HG03045 (cell line): ENCODE measurements around the gene YRDC.

Experiments used
- ATAC-seq: cut with Tn5 transposase; IDR thresholded peaks from one replicate; pipeline ENCODE4 v1.9.1; 2021; ENCODE audit warnings: mild to moderate bottlenecking, moderate library complexity; ENCODE audit not compliant: unreplicated experiment

Gene YRDC

DNA sequence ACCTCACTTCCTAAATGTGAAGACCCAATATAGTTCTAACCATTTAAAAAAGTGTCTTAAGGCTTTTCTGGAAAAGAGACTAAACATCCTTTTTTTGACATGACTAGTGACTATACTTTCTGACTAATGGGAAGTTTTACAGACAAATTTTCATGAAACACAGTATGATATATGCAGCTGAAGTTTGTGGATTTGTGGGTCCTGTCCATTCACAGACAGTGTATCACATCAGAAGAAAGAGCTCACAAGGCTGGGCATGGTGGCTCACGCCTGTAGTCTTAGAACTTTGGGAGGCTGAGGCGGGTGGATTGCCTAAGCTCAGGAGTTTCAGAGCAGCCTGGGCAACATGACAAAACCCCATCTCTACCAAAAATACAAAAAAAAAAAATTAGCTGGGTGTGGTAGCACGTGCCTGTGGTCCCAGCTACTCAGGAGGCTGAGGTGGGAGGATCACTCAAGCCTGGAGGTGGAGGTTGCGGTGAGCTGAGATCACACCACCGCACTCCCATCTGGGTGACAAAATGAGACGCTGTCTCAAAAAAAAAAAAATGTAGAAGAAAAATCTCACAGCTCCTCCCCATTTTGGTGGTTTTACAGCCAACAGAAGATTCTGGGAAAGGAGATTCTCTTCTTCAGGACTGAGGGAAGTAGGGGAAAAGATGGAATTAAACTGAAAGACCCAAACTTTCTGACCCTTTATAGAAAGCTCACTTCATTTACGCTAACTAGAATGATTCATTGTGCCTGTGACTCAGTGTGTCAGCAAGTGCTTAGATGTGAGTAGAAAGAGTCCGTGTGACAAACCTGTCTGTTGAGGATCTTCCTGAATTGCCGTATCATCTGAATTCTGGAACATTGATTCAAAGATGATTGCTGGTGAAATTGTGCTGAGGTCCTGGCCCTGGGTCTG is 15.2 kb upstream of the YRDC start:
- no peak for ATAC-seq

DNA sequence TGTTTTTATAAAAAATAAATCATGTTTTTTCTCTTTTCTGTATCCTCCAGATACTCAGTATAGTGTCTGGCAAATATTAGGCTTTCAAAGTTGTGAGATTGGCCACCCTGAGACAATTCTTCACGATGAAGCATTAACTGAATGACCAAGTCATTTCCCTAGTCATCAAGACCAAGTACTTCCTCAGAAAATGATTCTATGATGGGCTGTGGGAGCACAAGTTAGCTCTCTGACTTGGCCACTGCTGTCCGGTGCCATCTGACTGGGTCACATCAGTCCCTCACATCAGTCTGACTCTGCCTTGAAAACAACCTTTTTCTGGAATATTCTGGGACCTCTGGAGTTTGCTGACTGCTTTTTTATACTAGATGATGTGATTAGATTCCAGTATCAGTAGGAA is 13.5 kb upstream of the YRDC start:
- no peak for ATAC-seq

DNA sequence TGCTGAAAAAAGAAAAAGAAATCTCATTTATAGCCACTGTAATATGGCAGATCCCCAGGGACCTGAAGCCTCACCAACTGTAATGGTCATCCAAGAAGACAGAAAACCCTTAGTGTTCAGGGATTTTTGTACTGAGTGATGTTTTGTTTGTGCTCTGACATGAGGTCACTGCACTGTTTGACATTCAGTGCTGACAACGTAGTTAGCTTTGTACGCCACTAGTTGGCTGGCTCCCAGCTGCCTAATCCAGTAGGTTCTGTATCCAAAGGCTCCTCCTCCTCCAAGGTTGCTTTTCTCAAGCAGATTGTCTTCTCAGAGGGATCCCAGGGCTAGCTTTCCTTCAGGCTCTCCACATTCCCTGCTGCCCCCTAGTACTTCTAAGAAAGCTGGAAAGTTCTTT is 9.5 kb upstream of the YRDC start:
- ATAC-seq = no peak

DNA sequence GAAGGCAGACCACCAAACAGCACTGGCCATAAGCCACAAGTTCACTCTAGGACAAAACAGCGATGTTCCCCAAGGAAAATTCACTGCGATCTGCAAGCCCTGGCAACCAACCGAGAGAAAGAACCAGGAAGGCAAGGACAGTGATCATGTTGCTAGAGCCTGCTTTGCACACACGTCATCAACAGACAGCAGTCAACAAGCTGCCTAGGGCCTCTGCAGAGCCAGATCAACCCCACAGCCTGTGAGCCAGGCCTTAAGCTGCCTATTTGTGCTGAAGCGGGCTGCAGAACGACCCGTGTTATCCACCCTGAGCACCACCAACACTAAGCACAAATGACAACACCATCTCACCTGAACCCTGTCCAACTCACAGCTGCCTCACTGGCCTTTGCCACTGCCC is 6.2 kb upstream of the YRDC start:
- ATAC-seq = no peak

DNA sequence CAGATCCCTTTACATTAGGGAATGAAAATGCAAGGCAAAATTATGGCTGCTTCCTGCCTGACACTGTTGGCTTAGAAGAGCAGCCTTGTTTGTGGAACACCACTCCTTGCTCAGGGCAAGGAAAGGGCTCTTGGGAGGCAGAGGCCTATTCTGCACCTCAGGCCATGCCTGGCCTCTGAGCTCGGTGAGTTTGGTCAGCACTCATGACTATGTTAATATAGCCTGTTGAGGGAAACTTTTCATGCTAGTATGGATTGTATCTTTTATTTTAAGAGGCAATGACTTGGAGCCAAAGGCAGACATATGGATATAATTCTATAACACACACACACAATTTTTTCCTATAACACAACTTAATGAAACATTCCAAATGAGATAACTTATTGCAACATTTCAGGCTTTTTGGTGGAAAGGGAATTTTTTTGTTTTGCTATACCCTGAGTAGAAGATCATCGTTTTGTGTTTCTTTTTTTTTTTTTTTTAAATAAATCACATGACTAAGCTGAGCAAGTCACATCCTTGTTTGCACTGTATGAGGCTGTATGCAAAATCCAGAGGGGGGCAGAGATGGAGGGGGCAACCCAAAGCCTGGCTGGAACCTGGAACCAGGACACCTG is 5.6 kb upstream of the YRDC start:
- ATAC-seq = no peak

DNA sequence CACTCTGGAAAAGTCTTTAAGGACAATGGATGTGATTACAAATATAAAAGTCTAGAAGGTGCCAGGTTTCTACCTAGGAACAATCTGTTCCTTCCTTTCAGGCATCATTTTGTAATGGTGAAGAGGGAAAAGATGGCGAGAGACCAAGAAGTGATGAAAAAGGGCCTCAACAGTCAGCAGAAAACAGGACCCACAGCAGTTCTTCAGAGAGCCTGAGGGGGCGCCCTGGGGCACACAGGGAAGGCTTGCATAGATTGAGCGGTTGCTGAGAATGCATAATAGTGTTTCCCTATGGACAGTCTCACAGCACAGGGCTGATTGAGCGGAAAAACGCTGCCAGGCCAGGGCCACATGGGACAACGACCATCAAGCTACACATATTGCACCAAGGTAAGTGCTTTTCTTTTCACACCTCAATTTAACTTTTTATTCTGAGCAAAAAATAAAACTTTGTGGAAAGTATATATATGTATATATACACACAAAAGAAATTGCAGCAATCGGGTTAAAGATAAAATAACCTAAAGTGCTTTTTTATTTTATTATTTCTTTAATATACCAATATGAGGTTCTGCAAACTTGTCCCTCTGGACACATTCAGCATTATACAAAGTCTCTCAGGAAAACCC is 3.1 kb upstream of the YRDC start:
- no peak for ATAC-seq

DNA sequence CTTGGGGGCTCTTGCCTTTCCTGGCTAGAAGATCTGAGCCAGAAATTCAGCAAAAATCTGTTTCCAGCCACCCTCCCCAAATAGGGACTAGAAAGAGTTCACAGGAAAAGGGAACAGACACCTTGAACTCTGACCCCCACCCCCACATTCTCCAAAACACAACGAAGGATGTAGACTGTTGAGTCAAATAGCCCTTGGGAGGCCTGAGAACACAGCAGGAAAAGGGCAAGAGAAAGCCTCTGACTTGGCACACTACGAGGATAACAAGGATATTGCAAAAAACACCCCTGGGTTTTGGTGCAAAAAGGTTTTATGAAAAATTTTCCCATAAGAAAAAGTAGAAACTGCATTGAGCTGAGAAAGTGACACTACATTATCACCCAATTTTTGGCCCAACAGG is 1.9 kb upstream of the YRDC start:
- no peak for ATAC-seq

DNA sequence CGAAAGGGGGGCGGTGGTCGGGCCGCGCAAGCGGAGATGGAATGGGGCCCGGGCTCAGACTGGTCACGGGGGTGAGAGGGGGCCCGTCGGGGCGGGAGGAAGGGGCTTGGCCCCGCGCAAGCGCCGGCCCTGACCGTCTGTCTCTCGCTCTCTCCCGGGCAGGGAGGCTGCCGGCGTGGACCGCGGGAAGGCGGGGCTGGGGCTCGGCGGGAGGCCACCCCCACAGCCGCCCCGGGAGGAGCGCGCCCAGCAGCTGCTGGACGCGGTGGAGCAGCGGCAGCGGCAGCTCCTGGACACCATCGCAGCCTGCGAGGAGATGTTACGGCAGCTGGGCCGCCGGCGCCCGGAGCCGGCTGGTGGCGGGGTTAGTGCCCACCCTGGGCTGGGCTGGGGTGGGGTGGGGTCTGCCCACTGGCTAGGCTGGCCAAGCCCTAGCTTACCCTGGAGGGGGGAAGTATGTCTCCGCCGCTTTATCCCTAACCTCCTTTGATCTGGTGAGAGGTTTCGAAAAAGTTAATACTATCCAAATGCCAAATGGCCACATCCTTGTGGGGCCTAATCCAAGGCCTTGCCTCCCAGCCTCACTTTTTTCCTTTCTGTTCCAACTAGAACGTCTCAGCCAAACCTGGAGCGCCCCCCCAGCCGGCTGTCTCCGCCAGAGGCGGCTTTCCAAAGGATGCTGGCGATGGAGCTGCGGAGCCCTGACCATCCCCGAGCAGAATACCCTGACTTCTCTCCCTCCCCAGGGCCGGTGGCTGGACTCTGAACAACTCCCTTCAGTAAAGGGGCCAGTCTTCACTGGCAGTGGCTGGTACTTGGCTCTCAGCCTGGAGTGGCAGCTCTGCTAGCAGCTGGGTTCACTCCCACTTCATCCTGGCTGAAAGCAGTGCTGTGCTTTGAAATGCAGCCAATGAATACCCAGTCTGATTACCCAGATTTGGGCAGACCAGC is 636 bp upstream of the YRDC start:
- ATAC-seq = peak; percentile 46

DNA sequence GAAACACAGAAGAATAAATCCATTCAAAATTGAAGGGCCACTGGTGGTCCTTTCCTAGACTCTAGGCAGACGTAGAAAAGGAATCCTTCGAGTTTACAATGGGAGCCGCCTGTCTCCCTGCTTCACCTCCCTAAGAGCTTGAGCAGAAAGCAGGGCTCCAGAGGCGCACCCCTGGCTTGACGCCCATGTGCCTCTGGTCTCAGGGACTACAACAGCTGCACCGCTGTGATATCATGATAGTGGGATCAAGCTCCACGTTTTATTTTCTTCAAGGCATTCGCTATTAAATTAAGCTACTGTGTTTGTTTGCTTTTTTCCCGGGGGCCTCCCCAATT is 821 bp downstream of the YRDC start:
- no peak for ATAC-seq

DNA sequence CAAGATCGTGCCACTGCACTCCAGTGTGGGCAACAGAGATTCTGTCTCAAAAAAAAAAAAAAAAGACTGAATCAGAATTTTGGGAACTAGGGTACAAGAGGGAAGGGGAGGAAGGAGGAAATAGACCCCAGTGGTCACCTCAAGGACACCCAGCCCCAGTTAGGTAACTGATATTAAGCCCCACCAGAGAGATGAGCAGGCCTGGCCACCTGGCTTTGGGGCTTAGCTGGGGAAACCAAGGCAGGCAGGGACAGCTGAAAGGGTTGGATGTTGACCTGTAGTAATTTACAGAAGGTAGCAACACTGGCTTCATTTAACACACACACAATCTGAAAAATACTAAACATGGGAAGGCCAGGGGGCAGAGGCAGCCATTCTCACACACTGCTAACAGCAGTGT is 5.6 kb downstream of the YRDC start:
- ATAC-seq = no peak

DNA sequence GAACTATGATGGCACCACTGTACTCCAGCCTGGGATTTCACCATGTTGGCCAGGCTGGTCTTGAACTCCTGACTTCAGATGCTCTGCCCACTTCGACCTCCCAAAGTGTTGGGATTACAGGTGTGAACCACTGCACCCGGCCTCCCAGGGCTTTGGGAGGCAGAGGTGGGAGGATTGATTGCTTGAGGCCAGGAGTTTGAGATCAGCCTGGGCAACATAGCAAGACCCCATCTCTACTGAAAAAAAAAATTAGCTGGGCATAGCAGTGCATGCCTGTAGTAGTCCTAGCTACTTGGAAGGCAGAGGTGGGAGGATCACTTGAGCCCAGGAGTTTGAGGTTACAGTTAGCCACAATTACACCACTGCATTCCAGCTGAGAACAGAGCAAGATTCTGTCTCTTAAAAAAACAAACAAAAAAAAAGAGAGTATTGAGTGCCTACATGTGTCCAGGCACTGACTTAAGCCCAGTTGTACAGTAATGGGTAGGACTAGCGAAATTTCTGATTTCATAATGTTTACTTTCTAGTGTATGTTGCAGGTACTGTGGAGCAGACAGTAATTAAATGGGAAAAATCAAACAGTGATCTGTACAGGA is 10.2 kb downstream of the YRDC start:
- ATAC-seq = no peak

DNA sequence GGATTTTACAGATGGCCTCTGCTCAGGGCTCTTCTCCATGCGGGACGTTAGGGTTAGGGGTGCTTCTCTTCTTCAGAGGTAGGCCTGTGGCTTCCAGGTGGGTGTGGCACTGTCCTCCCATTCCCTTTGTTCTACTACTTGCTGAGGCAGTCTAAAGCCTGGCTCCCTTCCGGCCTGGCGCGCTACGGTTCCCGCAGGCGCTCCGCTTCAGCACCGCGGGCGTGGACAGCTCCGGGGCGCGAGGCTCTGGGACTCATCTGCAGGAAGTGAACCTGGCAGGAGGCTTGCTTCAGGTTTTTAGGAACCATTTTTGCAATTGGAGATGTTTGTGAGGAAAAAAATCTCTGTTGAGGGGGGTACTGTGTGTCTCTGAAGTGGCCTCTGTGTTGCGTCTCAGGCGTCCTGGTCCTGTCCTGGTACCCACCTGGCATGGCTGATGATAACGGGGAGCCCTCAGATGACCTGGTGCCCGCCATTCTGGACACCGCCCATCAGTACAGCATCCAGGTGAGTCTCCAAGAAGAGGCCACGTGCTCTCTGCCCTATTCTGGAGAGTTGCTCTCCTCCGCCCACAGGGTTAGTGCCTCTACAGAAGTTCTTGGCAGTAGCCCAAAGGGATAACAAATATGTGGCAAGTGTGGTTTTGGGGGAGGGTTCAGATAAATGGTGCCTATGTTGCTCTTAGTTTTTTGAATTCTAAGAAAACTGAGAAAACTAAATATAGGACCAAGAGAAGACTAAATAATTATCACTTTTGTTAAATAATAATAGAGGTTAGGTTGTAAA is 12.5 kb downstream of the YRDC start:
- no peak for ATAC-seq

DNA sequence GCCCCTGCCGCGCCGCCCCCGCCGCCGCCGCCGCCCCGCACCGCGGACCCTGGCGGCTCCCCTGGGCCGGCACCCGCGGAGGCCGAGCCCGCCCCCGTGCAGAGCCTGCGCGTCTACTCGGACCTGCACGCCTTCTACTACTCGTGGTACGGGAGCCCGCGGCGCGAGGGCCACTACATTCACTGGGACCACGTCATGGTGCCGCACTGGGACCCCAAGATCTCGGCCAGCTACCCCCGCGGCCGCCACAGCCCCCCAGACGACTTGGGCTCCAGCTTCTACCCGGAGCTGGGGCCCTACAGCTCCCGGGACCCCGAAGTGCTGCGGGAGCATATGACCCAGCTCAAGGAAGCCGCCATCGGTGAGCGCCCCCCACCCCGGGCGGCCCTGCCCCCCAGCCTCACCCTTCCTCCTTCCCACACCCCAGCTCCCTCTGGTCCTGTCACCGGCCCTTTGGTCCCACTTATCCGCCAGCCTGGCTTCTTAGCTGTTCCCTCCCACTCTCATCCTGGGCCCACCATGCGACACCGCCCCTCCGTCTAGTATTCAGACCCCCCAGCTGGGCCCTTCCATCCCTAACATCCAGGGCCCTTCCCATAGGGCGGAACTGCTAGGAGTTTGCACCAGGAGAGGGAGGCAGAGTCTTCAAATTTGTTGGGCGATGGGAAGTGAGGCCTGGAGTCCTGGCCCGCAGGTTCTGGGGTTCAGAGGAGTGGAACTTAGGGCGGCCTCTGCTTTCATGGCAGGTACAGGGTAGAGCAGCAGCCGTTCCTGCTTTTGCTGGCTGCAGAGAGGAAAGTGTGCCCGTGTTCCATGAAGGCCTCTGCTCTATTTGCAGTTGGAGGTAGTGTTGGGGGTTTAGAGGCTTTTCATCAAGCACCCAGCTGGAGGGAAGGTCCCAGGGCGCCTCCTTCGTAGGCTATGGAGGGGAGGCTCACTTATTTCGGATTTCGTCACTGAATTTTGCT is 13.4 kb downstream of the YRDC start:
- no peak for ATAC-seq

DNA sequence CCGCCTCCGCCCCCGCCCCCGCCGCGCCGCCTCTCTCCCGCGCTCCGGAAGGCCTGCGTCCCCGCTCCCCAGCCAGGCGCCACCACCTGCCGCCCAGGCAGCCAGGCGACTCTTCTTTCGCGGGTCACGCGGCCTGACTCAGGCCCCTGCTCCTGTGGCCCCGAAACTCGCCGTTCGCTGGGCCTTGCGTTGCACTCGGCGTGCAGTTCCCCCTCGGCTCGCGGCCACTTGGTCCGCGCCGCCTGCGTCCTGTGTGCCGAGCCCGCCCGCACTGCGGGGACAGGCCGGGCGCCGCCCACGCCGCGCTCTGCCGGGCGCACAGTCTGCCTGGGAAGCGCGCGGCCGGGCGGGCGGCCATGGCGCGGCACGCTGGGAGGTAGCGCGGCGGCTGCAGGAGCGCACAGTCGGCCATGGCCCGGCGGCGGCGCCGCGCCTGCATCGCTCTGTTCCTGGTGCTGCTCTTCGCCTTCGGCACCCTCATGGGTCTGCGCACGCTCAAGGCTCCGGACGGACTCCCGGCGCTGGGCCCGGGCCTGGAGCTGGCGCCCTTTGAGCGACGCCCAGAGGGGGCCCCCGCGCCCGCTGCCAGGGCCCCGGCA is 14.1 kb downstream of the YRDC start, which contains the start of gene MANEAL:
Gene MANEAL (plus strand): TSS at position 75 of the 599 bp plus-strand sequence. CDS start 336 bp downstream, at position 411.
- no peak for ATAC-seq

DNA sequence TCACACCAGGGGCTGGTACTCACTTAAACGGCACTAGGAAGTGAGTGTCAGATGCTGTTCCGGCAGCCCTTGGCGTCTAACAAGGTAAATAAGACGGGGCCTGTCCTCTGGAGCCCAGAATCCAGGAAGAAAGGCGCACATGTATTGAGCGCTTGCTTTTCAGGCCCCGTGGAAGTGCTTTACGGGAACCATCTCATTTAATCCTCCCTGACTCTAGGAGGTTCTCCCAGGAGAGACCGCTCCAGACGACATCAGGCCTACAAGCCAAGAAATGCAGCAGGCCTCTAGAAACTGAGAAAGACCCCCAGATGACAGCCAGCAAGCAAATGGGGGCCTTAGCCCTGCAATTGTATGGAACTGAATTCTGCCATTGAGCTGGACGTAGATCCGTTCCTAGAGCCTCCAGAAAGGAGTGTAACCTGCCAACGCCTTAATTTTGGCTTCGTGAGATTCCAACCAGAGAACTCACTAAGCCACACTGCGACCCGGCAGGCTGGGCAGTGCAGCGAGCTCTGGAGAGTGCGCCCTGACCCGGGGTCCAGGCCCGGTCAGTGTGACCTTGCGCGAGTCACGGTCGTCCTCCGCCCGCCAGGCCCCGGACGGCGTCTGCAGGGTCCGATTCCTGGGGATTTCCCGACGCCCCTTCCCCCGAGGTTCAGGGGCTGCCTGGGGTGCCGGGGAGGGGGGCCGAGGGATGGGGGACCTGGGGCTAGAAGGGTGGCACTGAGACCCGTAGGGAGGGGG is 14.9 kb downstream of the YRDC start:
- ATAC-seq = no peak

DNA sequence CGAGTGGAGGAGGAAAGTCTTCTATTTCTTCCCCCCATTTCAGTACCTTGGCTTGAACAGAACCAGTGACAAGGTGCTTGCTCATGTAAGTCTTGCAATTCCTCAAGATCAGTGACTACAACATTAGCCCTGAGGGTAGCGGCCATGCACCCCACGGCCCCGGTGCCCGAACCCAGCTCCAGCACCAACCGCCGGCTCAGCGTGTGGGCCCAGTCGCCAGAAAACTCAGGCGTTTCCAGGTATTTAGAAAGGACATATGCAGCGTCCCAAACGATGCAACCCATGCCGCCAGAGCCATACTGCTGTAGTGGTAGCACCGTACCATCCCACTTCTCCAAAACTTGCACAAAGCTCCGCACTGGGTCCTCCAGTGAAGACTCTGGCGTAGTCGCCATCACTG is 25.5 kb downstream of the YRDC start:
- ATAC-seq = no peak

DNA sequence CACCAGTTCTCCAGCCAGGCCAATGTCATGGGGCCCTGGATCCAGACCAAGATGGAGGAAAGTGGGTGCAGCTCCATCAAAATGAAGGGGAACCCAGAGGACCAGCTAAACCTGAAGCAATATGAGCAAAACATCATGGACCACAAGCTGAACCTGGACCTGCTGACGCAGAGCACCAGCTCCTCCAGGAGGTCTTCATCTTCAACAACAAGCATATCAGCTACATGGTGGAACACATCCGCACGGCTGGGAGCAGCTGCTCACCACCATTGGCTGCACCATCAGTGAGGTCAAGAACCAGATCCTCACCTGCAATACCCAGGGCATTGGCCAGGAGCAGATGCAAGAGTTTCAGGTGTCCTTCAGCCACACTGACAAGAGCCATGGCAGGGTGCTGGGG is 29.4 kb downstream of the YRDC start:
- ATAC-seq = no peak
